Fibroblast of lung (primary cell): ENCODE measurements around the gene DPP7.

Experiments used
- CTCF ChIP-seq, 2 donors: IDR thresholded peaks in 1 of 2; conservative IDR thresholded peaks in 1 of 2; 1 replicate in 1 of 2; 2 replicates in 1 of 2; pipeline ENCODE4 v1.5.1; 2011 to 2012; ENCODE audit warnings: low read length in 2 of 2, control low read depth in 1 of 2, inconsistent platforms in 1 of 2, low read depth in 1 of 2, mild to moderate bottlenecking in 1 of 2
- EZH2 ChIP-seq: IDR thresholded peaks from 2 replicates; pipeline ENCODE4 v1.5.1; 2012; ENCODE audit warnings: low read length, control low read depth, mild to moderate bottlenecking; ENCODE audit errors: missing control alignments

- TF ChIP-seq CTCF (conservative IDR thresholded peaks at IDR 0.05 in 1 of 2, IDR thresholded peaks at IDR 0.05 in 1 of 2; ENCODE audit: low read depth in 1 of 2, low read length in 2 of 2), result no peak
- no peak for TF ChIP-seq EZH2
Measured at GRCh38 chr9:137149942-137150616, 35.5 kb upstream of the DPP7 start.
